HL-60/S4 (cell line): ENCODE data around the gene TCF20.

Source experiments
- in situ Hi-C: fragments of 300-500 bp; cut with MboI; formaldehyde crosslinking; loops from 2 replicates; pipeline ENCODE4 v1.14.3; 2022; ENCODE audit warnings: low sequenced_read_pairs

Gene TCF20

DNA sequence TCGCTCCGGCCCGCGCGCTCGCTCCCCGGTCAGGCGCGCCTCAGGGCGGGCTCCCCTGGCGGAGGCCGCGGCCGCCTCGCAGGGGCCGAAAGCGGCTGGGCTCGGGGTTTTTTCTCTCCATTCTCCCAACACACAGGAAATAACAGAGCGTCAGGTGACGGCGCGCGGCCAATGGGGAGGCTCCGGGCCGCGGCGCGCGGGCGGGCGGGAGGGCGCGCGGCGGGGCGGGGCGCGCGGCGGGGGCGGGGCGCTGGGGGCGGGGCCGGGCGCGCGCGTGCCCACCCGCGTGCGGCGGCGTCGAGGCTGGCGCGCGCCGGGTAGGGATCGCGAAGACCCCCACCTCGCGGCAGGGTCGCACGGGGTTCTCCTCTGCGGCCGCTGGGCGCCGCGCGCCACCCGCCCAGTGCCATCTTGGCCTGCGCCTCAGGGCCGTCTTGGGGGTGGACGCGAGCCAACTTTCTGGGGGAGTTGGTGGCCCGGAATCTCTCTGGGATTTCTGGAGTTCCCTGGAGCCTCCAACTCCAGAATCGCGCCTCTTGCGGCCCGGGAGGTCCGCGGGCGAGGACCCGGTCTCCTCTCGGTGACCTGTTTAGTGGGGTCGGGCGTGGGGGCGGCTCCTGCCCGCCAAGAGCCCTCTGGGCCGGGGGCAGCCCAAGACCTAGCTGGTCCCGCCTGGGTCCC is at the start of gene TCF20:
Gene TCF20 (minus strand): TSS at position 144 of the 681 bp plus-strand sequence. CDS start 55,348 bp downstream, outside the sequence.
- in situ Hi-C loops: no loop called here

DNA sequence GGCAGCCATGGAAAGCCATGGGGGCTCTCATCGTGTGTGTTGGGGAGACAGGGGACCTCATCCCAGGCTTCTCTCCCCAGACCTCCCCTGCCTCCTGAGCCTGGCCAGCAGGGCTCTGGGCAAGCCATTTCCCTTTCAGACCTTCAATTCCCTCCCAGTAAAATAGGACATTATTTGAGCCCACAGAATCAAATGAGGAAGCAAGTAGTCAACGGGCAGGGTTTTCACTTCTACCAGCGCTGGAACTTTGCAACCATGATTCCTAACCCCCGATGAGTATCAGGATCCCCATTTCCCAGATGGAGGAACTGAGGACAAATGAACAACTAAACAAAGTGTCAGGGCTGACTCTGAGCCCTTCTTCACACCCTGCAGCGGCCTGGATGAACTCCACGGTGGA is 48.9 kb upstream of the TCF20 start:
- in situ Hi-C loops: no loop called here

DNA sequence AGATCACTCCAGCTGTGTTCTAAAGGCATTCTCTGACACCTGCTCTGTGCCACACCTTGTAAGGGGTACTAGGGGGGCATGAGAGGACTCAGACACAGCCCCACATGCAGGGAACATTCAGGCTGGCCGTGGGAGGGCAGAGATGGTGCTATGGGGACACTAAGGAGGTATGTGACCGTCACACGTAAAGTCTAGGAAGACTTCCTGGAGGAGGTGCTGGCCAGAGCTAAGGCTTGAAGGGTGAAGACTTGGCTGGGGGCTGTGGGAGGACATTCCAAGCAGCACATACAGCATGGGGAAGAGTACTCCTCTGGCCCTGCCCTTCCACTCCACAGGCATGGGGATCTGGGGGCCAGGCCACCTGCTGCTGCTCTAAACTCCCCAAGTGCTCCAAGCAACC is 48.5 kb upstream of the TCF20 start:
- in situ Hi-C loops: no loop called here

DNA sequence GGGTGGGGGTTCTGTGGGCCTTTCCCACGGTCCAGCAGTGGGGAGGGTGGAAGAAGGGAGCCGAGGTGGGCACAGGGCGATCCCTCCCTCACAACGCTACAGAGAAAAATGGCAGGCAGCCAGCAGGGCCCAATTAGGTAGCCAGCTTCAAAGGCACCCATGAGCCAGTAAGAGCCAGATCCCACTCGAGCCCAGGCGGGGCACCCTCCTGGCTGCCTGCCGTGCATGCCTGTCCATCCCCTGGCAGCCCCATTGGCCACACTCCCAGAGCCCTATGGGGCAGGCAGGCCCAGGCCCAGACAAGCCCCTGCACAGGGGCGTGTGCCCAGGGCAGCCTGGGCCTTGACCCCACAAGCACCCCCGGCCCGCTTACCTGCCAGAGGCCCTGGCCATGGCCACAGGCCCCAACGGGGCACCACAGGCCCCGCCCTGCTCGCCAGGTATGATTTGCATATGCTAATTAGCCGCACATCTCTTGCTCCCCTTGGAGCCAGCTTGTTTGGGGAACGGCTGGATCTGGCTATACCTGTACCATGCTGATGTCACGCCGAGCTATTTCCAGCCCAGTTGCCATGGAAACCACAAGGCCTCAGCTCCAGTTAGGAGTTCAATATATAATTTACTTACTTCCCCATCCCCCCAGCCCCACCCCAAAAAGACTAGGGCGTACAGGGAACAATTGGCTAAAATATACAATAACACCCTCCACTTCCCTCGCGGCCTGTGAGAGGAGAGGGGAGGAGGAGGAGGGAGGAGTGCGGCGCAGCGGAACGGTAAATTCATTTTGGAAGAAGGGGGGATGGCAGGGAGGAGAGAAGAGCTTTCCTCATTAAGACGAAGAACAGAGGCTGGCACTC is 47.5 kb upstream of the TCF20 start:
- in situ Hi-C loops: no loop called here

DNA sequence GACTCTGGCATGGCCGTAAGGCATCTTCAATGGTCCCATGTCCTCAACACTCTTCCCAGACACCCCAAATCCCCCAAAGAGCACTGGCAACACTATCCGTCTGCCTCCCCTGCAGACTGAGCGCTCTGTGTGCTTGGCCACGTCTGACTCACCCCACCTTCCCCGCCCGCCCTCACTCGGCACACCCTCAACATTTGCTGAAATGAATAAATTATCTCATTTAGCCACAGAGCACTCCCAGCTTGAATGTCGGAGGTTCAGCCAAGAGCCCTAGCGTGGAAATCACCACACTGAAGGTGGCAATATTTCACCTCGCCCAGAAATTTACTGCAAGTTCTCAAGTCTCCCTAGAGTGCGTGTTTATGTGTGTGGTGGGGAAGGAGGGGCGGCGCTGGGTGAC is 46.6 kb upstream of the TCF20 start:
- in situ Hi-C loops: no loop called here

DNA sequence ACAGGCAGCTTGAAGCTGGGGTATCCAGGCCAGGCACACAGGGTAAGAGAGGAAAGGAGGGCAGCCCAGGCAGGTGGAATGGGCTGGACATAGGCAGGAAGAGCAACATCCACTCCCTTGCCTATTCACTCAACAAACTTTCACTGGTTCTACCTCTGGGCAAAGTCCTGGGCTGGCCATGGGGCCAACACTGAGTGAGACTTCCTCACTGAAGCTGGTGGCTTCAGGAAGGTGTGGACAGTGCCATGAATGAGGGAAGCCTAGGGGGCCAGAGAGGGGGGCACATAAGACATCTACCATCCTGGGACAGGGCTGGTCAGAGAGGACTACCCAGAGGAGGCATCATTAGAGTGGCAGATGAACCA is 44.9 kb upstream of the TCF20 start:
- in situ Hi-C loops: no loop called here

DNA sequence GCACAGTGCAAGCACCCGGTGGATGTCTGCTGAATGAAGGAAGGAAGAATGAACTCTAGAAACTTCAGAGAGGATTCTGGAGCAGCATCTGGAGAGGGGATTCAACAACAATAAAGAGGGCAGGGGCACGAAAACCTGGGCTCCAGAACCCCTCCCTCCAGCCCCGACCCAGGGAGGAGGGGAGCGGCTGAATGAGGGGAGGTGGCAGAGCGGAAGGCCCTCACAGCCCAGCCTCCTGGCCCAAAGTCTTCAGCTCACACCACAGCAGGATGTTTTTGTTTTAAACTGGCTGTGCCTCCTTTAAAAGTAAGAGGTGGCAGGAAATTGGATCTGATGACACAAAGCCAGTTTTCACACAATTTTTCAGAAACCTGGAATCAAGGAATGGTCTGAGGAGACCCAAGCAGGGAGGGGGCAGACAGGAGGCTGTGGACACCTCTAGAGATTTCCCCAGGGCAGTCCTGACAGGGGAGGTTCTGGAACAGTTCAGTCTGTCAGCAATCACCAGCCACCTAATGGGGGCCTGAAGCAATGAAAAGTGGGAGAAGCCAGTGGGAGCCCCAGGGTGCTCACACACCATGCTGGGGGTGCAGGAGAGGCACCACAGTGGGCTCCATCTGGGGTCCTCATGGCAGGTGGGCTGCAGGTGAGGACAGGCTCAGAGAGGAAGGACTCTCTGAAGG is 44.4 kb upstream of the TCF20 start:
- in situ Hi-C loops: no loop called here

DNA sequence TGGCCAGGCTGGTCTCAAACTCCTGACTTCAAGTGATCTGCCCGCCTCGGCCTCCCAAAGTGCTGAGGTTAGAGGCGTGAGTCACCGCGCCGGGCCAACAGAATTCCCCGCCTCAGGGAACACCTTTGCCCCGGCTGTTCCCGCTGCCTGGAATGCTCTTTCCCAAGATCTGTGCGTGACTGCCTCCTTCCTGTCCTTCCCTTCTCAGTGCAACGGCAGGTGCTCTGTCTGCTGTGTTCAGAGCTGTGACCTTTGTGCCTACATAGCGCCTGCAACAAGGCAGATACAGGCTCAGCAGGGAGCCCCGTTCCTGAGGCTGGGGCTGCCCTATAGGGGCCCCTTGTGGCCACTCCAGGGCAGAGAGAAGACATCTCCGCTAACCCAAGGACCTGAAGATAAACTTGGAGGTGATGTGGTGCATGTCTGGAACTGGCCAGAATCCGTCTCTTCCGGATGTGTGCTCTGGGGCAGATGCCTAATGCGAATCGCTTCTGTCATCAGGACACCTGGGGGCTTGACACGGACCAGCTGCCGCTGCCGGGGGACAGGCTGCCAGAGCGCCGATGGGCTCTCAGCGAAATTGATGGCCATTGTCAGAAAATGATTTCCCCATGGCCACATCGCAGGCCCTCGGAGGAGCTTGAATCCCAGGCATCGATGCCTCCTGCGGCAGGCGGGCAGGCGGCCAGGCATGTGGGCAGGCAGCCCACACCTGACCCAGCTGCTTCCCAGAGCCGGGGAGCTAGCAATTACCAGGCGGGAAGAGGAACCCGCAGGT is 43.5 kb upstream of the TCF20 start:
- in situ Hi-C loops: no loop called here

DNA sequence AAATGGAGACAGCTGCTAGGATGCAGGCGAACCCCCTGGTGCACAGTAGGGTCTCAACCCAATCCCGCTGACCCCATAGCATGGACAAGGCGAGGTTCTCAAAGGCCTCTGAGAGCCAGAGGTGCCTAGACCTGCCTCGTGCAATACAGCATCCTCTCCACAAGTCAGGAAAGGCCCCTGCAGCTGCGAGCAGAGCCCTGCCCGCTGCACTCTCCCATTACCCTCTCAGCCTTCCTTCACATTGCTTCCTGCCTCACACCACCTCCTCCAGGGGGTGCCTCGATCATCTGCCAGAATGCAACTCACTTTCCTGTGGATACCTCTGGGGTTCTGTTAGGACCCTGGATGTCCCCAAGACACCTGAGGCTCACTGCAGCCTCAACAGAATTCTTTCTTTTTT is 42.8 kb upstream of the TCF20 start:
- in situ Hi-C loops: no loop called here

DNA sequence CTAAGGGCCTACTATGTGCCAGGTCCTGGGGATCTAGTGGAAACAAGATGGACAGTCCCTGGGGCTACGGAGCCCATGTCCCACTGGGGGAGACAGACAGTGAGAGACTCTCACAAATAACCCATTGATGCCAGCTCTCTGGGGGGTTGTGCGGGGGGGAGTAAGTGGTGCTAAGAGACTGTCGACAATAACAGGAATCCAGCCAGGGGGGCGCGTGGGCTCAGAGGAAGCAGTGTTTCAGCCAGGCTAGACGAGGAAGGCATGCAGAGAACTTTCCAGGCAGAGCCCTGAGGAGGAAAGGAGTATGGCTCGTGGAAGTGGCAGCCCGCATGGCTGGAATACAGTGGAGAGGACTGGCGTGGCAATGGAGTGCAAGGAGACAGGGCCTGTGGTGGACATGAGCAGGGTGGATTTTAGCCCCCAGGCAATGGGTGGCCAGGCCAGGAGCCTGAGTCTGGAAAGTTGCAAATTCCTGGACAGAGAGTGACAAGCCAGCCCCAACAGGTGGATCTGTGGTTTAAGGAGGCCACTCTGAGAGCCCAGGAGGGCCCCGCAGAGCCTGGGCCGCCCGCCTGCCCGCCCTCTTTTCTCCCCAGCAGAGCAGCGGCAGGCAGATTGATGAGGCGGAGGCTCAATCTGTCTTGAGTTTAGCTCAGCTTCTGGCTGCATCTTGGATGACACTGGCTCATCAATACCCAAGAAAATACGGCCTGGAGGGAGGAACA is 40.0 kb upstream of the TCF20 start:
- in situ Hi-C loops: no loop called here

DNA sequence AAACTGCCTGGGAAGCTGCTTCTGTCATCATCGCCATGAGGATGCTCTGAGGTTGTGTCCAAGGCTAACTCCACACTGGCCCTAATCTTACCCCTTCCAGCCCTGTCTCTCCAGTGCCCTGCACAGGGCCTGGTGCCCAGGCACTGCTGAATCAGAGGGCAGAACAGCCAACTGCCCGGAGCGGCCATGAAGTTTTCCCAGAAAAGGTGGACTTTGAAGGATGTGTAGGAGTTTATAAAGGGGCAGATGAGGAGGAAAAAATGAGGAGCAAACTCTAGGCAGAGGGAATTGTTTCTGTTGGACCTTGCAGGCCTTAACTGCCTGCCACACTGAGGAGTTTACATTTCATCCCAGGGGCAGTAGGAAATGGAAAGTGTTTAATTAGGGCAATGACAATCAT is 39.4 kb upstream of the TCF20 start:
- in situ Hi-C loops: no loop called here

DNA sequence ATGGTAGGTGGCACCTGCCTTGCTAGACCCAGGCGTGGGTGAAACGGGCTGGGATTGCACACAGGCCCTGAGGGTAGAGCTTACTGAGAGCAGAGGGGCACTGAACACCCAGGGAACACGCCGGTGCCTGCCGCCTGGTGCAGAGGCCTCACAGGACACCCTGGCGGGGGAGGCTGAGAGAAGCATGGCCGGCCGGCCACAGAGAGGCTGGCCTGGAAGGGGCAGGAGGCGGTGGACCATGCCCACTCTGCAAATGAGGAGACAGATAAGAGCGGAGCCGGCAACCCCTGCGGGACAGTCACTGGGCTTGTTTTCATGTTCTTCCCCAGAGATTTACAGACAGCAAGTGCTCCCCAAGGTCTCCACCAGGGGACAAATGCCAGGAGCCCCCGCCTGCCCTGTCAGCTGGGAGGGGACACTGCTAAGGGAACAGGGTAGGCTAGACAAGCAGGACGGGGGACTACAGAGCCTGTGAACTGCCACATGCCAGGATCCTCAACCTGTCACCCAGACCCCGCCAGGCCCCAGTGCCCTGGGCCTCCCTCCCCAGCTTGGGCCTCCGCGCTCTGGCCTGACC is 38.5 kb upstream of the TCF20 start:
- in situ Hi-C loops: no loop called here

DNA sequence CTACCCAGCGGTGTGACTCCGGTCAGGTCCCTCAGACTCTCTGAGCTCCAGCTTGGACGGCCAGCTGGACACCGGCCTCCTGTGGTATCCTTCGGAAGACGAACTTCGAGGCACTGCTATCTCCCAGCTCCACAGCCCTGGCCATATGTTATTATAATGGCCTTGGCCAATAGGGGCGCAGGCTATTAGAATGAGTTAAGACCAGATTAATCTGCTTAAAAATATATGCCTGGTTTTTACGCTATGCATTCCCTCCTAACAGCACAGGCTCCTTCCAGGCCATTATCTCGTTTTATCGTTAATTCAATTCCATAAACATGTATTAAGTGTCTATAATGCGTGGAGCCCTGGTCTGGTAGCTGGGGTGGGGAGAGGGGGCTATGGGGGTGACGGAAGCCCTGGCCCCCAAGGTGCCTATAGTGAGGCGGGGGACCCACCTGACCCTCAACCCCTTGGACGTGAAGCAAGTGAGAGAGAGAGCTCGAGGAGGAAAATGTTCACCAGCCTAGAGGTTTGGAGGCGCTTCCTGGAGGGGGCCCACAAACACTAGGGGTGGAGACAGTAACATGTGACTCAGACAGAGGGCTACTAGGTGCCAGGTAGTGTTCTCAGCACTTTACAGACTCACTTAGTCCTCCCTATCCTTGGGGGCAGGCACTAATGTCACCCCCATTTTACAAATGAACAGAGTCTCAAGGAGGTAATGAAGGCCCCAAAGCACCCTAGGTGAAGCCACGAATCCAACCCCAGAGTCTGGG is 37.5 kb upstream of the TCF20 start:
- in situ Hi-C loops: no loop called here

DNA sequence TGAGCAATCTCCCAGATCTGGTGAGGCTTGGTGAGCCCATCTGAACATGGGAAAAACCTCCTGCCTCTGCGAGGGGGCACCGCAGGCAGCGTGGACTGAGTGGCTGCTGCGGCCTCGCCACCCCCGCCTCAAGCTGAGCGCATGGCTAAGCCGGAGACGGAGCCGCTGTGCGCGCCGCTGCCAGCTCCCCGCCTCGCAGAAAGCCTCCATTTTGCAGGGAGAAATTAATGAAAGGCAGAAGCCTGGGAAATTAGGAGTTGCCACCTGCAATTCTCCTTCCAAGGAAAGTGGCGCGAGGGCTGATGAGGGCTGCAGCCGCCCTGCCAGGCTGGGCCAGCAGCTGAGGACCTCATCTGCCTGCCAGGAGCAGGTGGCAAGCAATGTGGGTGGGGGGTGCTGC is 35.6 kb upstream of the TCF20 start:
- in situ Hi-C loops: no loop called here

DNA sequence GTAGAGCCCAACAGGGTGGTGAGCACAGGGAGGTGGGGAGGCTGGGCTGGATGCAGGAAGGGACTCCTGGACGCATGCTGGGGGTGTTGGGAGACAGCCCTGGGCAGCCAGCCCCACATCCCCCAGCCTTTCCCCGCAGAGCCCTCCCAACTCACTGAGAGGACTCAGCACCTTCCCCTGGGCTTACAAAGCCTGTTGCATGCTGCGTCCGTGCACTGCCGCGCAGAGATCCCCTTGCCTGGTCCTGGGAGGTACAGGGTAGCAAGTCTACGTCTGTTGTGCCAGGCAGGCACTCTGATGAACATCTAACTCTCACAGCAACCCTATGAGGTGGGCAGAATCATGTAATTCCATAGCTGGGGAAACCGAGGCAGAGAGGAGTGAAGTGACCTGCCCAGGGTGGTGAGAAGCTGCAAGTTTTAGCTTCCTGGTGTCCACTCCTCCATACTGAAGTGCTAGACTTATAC is 33.9 kb upstream of the TCF20 start:
- in situ Hi-C loops: no loop called here

DNA sequence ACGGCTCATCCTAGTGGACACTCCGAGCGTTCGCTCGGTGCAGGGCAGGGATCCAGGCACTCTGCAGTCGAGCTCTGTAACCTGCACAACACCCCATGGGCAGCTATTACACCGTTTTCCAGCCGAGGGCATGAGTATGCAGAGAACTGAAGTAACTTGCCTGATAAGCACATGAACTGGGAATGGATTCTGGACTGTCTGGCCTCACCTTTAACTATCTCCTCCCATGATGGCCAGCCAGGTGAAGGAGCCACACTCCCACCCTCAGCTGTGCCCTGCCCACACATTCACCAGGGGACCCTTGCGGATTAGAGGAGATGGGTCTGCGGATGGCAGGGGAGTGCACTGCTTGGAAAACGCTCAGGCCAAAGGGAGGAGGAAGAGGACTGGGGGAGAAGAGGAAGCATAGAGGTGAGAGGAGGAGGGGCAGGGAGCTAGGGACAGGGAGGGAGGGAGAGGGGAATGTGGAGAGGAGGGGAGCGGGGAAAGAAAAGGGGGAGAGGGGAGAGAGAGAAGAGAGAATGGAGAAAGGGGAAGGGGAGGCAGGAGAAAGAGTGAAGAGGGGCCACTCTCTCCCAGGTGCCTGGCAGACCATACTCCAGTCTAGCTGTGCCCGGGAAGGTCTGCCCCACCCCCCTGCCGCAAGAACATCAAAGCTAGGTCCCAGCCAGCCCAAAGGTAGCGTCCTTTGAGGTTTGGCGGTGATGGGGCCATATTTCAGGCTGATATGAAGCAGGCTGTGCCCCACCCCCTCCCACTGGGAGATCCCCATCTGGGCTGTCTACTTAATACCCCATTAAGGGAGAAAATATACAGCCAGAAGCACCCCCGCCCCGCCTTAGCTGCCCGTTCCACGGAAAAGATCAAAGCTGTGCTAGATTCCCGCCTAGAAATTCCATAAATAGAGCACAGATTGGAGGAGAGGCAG is 33.2 kb upstream of the TCF20 start:
- in situ Hi-C loops: no loop called here

DNA sequence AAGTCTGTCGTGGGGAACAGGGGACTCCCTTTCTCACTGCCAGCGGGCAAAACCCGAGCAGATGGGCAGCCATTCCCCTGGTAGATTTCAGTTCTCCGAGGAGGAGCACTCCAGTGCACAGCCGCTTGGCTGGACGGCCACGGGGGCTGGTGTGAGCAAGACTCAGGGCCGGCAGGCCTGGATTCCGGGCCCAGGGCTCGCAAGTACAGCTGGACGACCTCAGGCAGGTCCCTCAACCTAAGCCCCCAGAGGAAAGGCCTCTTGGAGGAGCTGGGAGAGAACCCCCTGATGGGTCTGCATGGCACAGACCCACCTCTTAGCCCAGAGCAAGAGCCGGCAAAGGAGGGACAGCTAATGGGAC is 31.3 kb upstream of the TCF20 start:
- in situ Hi-C loops: no loop called here

DNA sequence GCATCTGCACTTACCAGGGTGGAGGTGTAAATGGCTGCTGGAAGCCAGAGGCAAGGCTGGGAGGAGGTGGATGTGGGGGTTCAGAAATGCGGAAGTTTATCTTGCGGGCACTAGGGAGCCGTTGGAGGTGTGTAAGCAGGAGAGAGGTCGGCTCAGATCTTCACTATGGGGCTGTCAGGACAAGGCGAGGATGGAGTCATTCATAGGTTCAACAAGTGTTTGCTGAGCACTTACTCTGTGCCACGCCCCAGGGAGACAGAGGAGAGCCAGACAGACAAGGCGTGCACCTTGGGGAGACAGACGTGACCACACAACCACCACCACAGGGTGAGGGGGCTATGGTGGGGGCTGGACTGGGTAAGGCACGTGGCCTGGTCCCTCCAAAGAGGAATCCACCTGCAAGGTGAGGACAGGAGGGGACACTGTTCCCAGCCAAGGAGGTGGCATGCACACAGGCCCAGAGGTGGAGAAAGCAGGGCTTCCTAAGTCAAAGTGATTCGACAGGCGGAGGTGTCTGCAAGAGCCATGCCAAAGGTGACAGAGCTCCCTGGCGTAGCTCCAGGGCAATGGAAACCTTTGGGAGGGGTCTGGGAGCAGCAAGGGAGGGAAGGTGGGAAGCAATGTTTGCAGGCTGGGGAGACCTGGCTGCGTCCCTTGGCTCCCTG is 30.8 kb upstream of the TCF20 start:
- in situ Hi-C loops: no loop called here
